Brain pericyte (primary cell): ENCODE results near the gene PTCH1.

ENCODE experiments used
- DNase-seq: peaks from one replicate; pipeline ENCODE4 v3.0.0-alpha.2; 2012; ENCODE audit warnings: low read depth, low spot score

The PTCH1 gene

GRCh38 chr9:95463148-95464060 lies 53.4 kb downstream of the PTCH1 start:
- DNase-seq = no peak

- DNase-seq = peak; percentile 78
These were observed 54.3 kb downstream of the PTCH1 start for GRCh38 chr9:95462249-95463147.

GRCh38 chr9:95461448-95462248 lies 55.1 kb downstream of the PTCH1 start:
- DNase-seq = no peak

GRCh38 chr9:95460518-95461164 lies 56.1 kb downstream of the PTCH1 start:
- DNase-seq = no peak

GRCh38 chr9:95459851-95460517 lies 56.8 kb downstream of the PTCH1 start:
- DNase-seq = no peak

- DNase-seq = no peak
These were observed 57.6 kb downstream of the PTCH1 start for GRCh38 chr9:95459178-95459577.

- DNase-seq = no peak
These were observed 58.1 kb downstream of the PTCH1 start for GRCh38 chr9:95458666-95459065.

- no peak for DNase-seq
These were observed 59.0 kb downstream of the PTCH1 start for GRCh38 chr9:95457769-95458168.

GRCh38 chr9:95455714-95456113 lies 61.1 kb downstream of the PTCH1 start:
- no peak for DNase-seq

- no peak for DNase-seq
These were observed 64.6 kb downstream of the PTCH1 start for GRCh38 chr9:95452176-95452575.

GRCh38 chr9:95451065-95451426 lies 65.7 kb downstream of the PTCH1 start:
- DNase-seq = no peak

- DNase-seq = no peak
These were observed 66.4 kb downstream of the PTCH1 start for GRCh38 chr9:95450171-95451064.

GRCh38 chr9:95449016-95449415 lies 67.8 kb downstream of the PTCH1 start:
- no peak for DNase-seq

GRCh38 chr9:95447660-95448420 lies 68.9 kb downstream of the PTCH1 start:
- DNase-seq = no peak

GRCh38 chr9:95446984-95447383 lies 69.8 kb downstream of the PTCH1 start:
- no peak for DNase-seq

GRCh38 chr9:95446259-95446658 lies 70.5 kb downstream of the PTCH1 start:
- no peak for DNase-seq

GRCh38 chr9:95444160-95444559 lies 72.6 kb downstream of the PTCH1 start:
- no peak for DNase-seq

GRCh38 chr9:95443301-95443700 lies 73.5 kb downstream of the PTCH1 start:
- no peak for DNase-seq

- no peak for DNase-seq
These were observed 75.7 kb downstream of the PTCH1 start for GRCh38 chr9:95441081-95441480.
